GM21529 (cell line): ENCODE data around the gene DNAH1.

Source experiments
- ATAC-seq: cut with Tn5 transposase; IDR thresholded peaks from one replicate; pipeline ENCODE4 v1.9.1; 2021; ENCODE audit not compliant: unreplicated experiment

Gene DNAH1

GRCh38 chr3:52290596-52291507, 25.3 kb upstream of the DNAH1 start:
- no peak for ATAC-seq

GRCh38 chr3:52291508-52292181, 24.5 kb upstream of the DNAH1 start:
- ATAC-seq = no peak

GRCh38 chr3:52292247-52293065, 23.7 kb upstream of the DNAH1 start:
- ATAC-seq = no peak

GRCh38 chr3:52293491-52294319, 22.4 kb upstream of the DNAH1 start:
- ATAC-seq = no peak

- no peak for ATAC-seq
Measured at GRCh38 chr3:52294320-52295150, 21.6 kb upstream of the DNAH1 start.

- no peak for ATAC-seq
Measured at GRCh38 chr3:52295671-52296208, 20.4 kb upstream of the DNAH1 start.

- no peak for ATAC-seq
Measured at GRCh38 chr3:52297242-52298148, 18.6 kb upstream of the DNAH1 start.

GRCh38 chr3:52298149-52299098, 17.7 kb upstream of the DNAH1 start:
- ATAC-seq = no peak

GRCh38 chr3:52299247-52299878, 16.8 kb upstream of the DNAH1 start:
- no peak for ATAC-seq

GRCh38 chr3:52299879-52300611, 16.1 kb upstream of the DNAH1 start:
- ATAC-seq = no peak

- ATAC-seq = no peak
Measured at GRCh38 chr3:52302426-52303145, 13.5 kb upstream of the DNAH1 start.

- ATAC-seq = no peak
Measured at GRCh38 chr3:52303811-52304210, 12.3 kb upstream of the DNAH1 start.

- no peak for ATAC-seq
Measured at GRCh38 chr3:52305926-52306325, 10.2 kb upstream of the DNAH1 start.

GRCh38 chr3:52306978-52307377, 9.1 kb upstream of the DNAH1 start:
- no peak for ATAC-seq

GRCh38 chr3:52308308-52308707, 7.8 kb upstream of the DNAH1 start:
- ATAC-seq = no peak
